HG02759 (cell line): ENCODE data around the gene CDK3.
"Not testable (repeated sequence)": the region's sequence is repeated elsewhere in the genome, so short reads cannot be mapped to it uniquely, and the experiment has no call there.

ENCODE experiments used
- ATAC-seq: cut with Tn5 transposase; IDR thresholded peaks from one replicate; pipeline ENCODE4 v1.9.1; 2021; ENCODE audit warnings: mild to moderate bottlenecking, moderate library complexity; ENCODE audit not compliant: unreplicated experiment

Gene CDK3

GRCh38 chr17:76000755-76001521 lies at the start of gene CDK3:
TSS of gene CDK3 (plus strand) at chr17:76000855. CDS start at chr17:76001426, 571 bp downstream.
- no peak for ATAC-seq

- ATAC-seq = no peak
Observed at GRCh38 chr17:75950855-75951554, 49.6 kb upstream of the CDK3 start.

- ATAC-seq = no peak
Observed at GRCh38 chr17:75959051-75959838, 41.4 kb upstream of the CDK3 start.

GRCh38 chr17:75959839-75960511 lies 40.7 kb upstream of the CDK3 start:
- no peak for ATAC-seq

- ATAC-seq = no peak
Observed at GRCh38 chr17:75965468-75965867, 35.2 kb upstream of the CDK3 start.

- ATAC-seq = not testable (repeated sequence)
Observed at GRCh38 chr17:75969044-75969443, 31.6 kb upstream of the CDK3 start.

- no peak for ATAC-seq
Observed at GRCh38 chr17:75970011-75970523, 30.6 kb upstream of the CDK3 start.

GRCh38 chr17:75970626-75971025 lies 30.0 kb upstream of the CDK3 start:
- no peak for ATAC-seq

GRCh38 chr17:75975187-75975586 lies 25.5 kb upstream of the CDK3 start:
- ATAC-seq = not testable (repeated sequence)

- ATAC-seq = no peak
Observed at GRCh38 chr17:75975757-75976174, 24.9 kb upstream of the CDK3 start.

GRCh38 chr17:75976175-75976848 lies 24.3 kb upstream of the CDK3 start:
- no peak for ATAC-seq

- peak; percentile 90 for ATAC-seq
Observed at GRCh38 chr17:75978938-75979704, 21.5 kb upstream of the CDK3 start, which contains the start of the genes ACOX1 and TEN1. TSS of gene ACOX1 (minus strand) at chr17:75979166. CDS start at chr17:75979073, 93 bp downstream. TSS of gene TEN1 (plus strand) at chr17:75979240. CDS start at chr17:75986193, 6,953 bp downstream.

GRCh38 chr17:75979705-75980187 lies 20.9 kb upstream of the CDK3 start:
- ATAC-seq = peak; percentile 18

- ATAC-seq = no peak
Observed at GRCh38 chr17:75980188-75981018, 20.3 kb upstream of the CDK3 start.

GRCh38 chr17:75981019-75981615 lies 19.5 kb upstream of the CDK3 start:
- no peak for ATAC-seq

- ATAC-seq = no peak
Observed at GRCh38 chr17:75983501-75984181, 17.0 kb upstream of the CDK3 start.

- ATAC-seq = no peak
Observed at GRCh38 chr17:75985986-75986385, 14.7 kb upstream of the CDK3 start.
